Astrocyte (in vitro differentiated cells and primary cell): Measurements from ENCODE around the gene BCAT1.
"Not testable (repeated sequence)": the region's sequence is repeated elsewhere in the genome, so short reads cannot be mapped to it uniquely, and the experiment has no call there.

Experiments used
- EZH2 ChIP-seq: IDR thresholded peaks from 2 replicates; pipeline ENCODE4 v1.6.1; 2012; ENCODE audit warnings: mild to moderate bottlenecking, low read length, inconsistent platforms; ENCODE audit not compliant: insufficient read depth
- TF ChIP-seq, protein P1 (sequence below): IDR thresholded peaks from 2 replicates; pipeline ENCODE4 v1.5.1; 2011; ENCODE audit warnings: low read depth, mild to moderate bottlenecking, inconsistent platforms, low read length, moderate library complexity; ENCODE audit not compliant: insufficient read depth

DNA sequence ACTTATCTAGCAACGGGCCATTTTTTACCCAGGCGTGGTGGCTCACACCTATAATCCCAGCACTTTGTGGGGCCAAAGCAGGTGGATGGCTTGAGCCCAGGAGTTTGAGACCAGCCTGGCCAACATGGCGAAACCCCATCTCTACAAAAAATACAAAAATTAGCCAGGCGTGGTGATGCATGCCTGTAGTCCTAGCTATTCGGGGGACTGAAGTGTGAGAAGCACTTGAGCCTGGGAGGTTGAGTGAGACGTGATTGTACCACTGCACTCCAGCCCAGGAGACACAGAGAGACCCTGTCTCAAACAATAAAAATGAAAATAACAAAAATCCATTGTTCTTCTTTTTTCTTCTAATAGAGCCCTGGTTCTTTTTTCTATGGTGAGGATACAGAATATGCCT lies 7.5 kb upstream of the BCAT1 start:
- TF ChIP-seq, protein P1, sequence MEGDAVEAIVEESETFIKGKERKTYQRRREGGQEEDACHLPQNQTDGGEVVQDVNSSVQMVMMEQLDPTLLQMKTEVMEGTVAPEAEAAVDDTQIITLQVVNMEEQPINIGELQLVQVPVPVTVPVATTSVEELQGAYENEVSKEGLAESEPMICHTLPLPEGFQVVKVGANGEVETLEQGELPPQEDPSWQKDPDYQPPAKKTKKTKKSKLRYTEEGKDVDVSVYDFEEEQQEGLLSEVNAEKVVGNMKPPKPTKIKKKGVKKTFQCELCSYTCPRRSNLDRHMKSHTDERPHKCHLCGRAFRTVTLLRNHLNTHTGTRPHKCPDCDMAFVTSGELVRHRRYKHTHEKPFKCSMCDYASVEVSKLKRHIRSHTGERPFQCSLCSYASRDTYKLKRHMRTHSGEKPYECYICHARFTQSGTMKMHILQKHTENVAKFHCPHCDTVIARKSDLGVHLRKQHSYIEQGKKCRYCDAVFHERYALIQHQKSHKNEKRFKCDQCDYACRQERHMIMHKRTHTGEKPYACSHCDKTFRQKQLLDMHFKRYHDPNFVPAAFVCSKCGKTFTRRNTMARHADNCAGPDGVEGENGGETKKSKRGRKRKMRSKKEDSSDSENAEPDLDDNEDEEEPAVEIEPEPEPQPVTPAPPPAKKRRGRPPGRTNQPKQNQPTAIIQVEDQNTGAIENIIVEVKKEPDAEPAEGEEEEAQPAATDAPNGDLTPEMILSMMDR, result not testable (repeated sequence)
- TF ChIP-seq EZH2, result not testable (repeated sequence)
